Esophagus squamous epithelium (tissue), 5 donors: ENCODE data around the gene RASA2. TPM values are rescaled to one million over a fixed set of nuclear protein-coding genes. Genes with fewer than 3 reads are reported as not detected.

Experiments used
- DNase-seq: peaks from one replicate; lab custom pipeline; 2025; lab: John Stamatoyannopoulos, UW
- H3K27ac ChIP-seq, 4 donors: fragments of 200-600 bp; sonication (generic); one replicate each; pipeline ENCODE4 v1.5.1; 2016 to 2019; ENCODE audit warnings: mild to moderate bottlenecking in 1 of 4
- H3K27me3 ChIP-seq, 4 donors: fragments of 200-600 bp; sonication (generic); 1 replicate in 3 of 4; 2 replicates in 1 of 4; pipeline versions ENCODE4 v1.5.1 to v1.6.0; 2017 to 2021; ENCODE audit warnings: antibody characterized with exemption in 1 of 4
- H3K36me3 ChIP-seq, 3 donors: fragments of 200-600 bp; sonication (generic); one replicate each; pipeline ENCODE4 v1.5.1; 2016 to 2019
- H3K4me1 ChIP-seq, 3 donors: fragments of 200-600 bp; sonication (generic); one replicate each; pipeline ENCODE4 v1.5.1; 2017 to 2019
- H3K4me3 ChIP-seq, 4 donors: fragments of 200-600 bp; sonication (generic); 1 replicate in 3 of 4; 2 replicates in 1 of 4; pipeline ENCODE4 v1.5.1; 2016 to 2019; ENCODE audit warnings: mild to moderate bottlenecking in 2 of 4, moderate library complexity in 1 of 4
- H3K9me3 ChIP-seq, 3 donors: fragments of 200-600 bp; sonication (generic); one replicate each; pipeline ENCODE4 v1.5.1; 2016 to 2019
- CTCF ChIP-seq, 6 experiments: fragments of 450-650 bp in 4 of 6; fragments of 200-600 bp in 2 of 6; sonication (generic) in 2 of 6; IDR thresholded peaks; one replicate each; pipeline ENCODE4 v1.5.1; 2016 to 2019; ENCODE audit warnings: antibody characterized with exemption in 6 of 6, mild to moderate bottlenecking in 4 of 6, moderate library complexity in 4 of 6
- POLR2A ChIP-seq, 4 donors: fragments of 450-650 bp; IDR thresholded peaks; one replicate each; pipeline ENCODE4 v1.6.1; 2017; ENCODE audit warnings: antibody characterized with exemption in 4 of 4, mild to moderate bottlenecking in 4 of 4, moderate library complexity in 3 of 4
- WGBS, 2 donors: methylation state at CpG; one replicate each; pipeline ENCODE4 v1.1.5; 2018; 5-methylcytosine and 5-hydroxymethylcytosine counted together
- intact Hi-C: fragments of 100-400 bp; cut with DNase I; formaldehyde crosslinking; loops from one replicate; pipeline ENCODE4 v1.15.0; 2022
- total RNA-seq, 4 donors: library from RNA; depleted of rRNA; stranded (reverse); fragments of >200 nt; gene quantifications; one replicate each; pipeline ENCODE4 v1.1.0, GENCODE V29; 2016
- donor health status: DM: yes; HTN: yes; CAD: no.

RASA2 gene
- total RNA-seq, 4 donors from 2014 or later = 12.6 to 24.6 (median 19.4) TPM

GRCh38 chr3:141485641-141486495, 959 bp upstream of the RASA2 start:
- H3K27ac ChIP-seq = peak overlapping the region; percentile 91 to 100 (median 98)
- H3K4me3 ChIP-seq = peak overlapping the region; percentile 72 to 98 (median 96)
- H3K27me3 ChIP-seq = no peaks in the 10 kb centered on the region
- TF ChIP-seq POLR2A (IDR thresholded peaks at IDR 0.05) = peak in 1 of 4 donors; percentile 8
- no peak for TF ChIP-seq CTCF (IDR thresholded peaks at IDR 0.05)
- peaks cover 9 to 36% (median 12%) of the 10 kb centered on the region in 3 donors for H3K4me1 ChIP-seq
- 49 to 52% methylated on average over 10 of the region's 10 CpGs for WGBS, 2 donors
- DNase-seq = no peak
- intact Hi-C loops = no loop called here
- H3K36me3 ChIP-seq = no peaks in the 10 kb centered on the region
- no peaks in the 10 kb centered on the region for H3K9me3 ChIP-seq

GRCh38 chr3:141486496-141486745, 406 bp upstream of the RASA2 start:
- no peaks in the 10 kb centered on the region for H3K9me3 ChIP-seq
- intact Hi-C loops = no loop called here
- no peaks in the 10 kb centered on the region for H3K36me3 ChIP-seq
- no peaks in the 10 kb centered on the region for H3K27me3 ChIP-seq
- TF ChIP-seq CTCF (IDR thresholded peaks at IDR 0.05) (no peak), POLR2A (IDR thresholded peaks at IDR 0.05) (no peak)
- peak overlapping the region; percentile 72 to 98 (median 96) for H3K4me3 ChIP-seq
- 0 to 9% methylated on average over 1 of the region's 4 CpGs for WGBS, 2 donors
- peaks cover 9 to 41% (median 12%) of the 10 kb centered on the region in 3 donors for H3K4me1 ChIP-seq
- peak overlapping the region; percentile 91 to 100 (median 98) for H3K27ac ChIP-seq
- no peak for DNase-seq

- Histone ChIP-seq H3K27me3 (no peaks in the 10 kb centered on the region), H3K9me3 (no peaks in the 10 kb centered on the region), H3K27ac (peak overlapping the region; percentile 91 to 100 (median 98)), H3K4me1 (peaks cover 9 to 53% (median 12%) of the 10 kb centered on the region in 3 donors), H3K4me3 (peak overlapping the region; percentile 72 to 98 (median 96)), H3K36me3 (no peaks in the 10 kb centered on the region)
- TF ChIP-seq POLR2A (IDR thresholded peaks at IDR 0.05) (peak in 2 of 4 donors; percentile 43 to 82), CTCF (IDR thresholded peaks at IDR 0.05) (peak in 2 of 6 experiments; percentile 4 to 6)
- intact Hi-C loops = no loop called here
- peak; percentile 53 for DNase-seq
- WGBS, 2 donors = 0 to 1% methylated on average over 8 to 13 of the region's 55 CpGs
Measured at GRCh38 chr3:141487521-141488252, 860 bp downstream of the RASA2 start.

GRCh38 chr3:141489203-141489602, 2.4 kb downstream of the RASA2 start:
- H3K9me3 ChIP-seq = no peaks in the 10 kb centered on the region
- intact Hi-C loops = no loop called here
- peaks cover 9 to 53% (median 12%) of the 10 kb centered on the region in 3 donors for H3K4me1 ChIP-seq
- 40 to 61% methylated on average over 1 of the region's 1 CpG for WGBS, 2 donors
- H3K27ac ChIP-seq = no peak overlapping the region
- H3K27me3 ChIP-seq = no peaks in the 10 kb centered on the region
- no peaks in the 10 kb centered on the region for H3K36me3 ChIP-seq
- DNase-seq = no peak
- H3K4me3 ChIP-seq = no peak overlapping the region
- no peak for TF ChIP-seq CTCF (IDR thresholded peaks at IDR 0.05)
- no peak for TF ChIP-seq POLR2A (IDR thresholded peaks at IDR 0.05)

GRCh38 chr3:141491081-141491480, 4.3 kb downstream of the RASA2 start:
- H3K4me3 ChIP-seq = no peak overlapping the region
- no peaks in the 10 kb centered on the region for H3K9me3 ChIP-seq
- 85% methylated on average over 3 of the region's 3 CpGs for WGBS, 2 donors
- peaks cover 3 to 47% (median 7%) of the 10 kb centered on the region in 3 donors for H3K4me1 ChIP-seq
- no peak overlapping the region for H3K27ac ChIP-seq
- intact Hi-C loops = no loop called here
- no peaks in the 10 kb centered on the region for H3K36me3 ChIP-seq
- TF ChIP-seq POLR2A (IDR thresholded peaks at IDR 0.05) (no peak), CTCF (IDR thresholded peaks at IDR 0.05) (no peak)
- no peak for DNase-seq
- H3K27me3 ChIP-seq = no peaks in the 10 kb centered on the region
